GM21367 (cell line): Measurements from ENCODE around the gene NRM.
"Not testable (repeated sequence)": the region's sequence is repeated elsewhere in the genome, so short reads cannot be mapped to it uniquely, and the experiment has no call there.

ENCODE experiments used
- ATAC-seq: cut with Tn5 transposase; IDR thresholded peaks from one replicate; pipeline ENCODE4 v1.9.1; 2021; ENCODE audit not compliant: unreplicated experiment

Gene NRM

DNA sequence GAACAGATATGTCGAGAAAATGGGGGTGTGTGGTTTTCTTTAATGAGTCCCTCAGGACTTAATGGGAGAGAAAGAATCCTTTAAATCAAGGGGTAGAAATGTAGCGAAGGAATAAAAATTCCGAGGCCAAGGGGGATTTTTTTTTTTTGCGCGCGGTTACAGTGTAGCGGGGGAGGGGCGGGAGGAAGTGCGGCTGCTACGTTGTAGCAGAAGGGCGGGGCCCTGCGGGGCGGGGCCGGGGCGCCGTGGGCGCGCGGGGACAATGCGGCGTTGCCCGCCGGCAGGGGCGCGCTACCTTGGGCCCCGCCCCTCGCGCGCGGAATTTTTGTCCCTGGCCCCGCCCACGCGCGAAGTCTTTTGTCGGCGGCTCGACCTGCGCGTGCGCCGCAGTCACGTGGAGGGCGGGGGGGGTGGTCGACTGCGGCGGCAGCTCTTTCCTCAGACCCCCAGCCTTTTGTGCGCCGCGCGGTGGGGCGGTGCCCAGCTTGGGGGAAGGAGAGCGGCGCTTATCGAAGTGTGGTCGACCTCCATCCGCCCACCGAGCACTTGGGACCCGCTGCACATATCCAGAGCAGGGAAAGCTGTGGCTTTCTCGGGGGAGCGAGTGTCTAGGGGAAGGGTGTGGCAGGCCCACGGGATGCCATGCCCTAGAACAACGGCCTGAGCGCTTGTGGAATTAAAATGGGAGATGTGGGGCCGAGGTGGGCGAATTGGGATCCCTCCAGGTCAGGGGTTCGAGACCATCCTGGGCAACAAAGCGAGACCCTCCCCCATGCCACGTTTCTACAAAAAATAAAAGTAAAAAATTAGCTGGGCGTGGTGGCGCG lies 30.6 kb upstream of the NRM start:
- no peak for ATAC-seq

DNA sequence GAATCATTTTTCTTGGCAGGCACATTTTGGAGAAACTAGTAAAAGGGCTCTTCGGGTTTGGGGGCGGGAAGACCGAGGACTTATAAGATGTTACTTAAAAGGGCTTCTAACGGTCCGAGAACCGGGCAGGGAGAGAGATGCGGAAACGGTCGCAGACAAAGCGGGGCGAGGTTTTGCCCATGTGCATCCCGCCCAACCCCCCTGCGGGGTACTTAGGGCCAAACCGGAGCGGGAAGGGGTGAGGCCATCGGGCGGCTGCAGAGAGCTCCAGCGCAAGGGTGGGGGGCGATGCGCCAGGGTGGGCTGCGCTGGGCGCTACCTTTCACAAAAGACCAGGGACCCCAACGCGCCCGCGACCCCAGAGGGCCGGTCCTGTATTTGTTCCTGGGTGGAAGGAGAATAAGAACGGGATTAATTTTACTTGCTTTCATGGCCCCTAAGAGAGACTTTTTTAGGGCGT lies 30.0 kb upstream of the NRM start:
- ATAC-seq: no peak

DNA sequence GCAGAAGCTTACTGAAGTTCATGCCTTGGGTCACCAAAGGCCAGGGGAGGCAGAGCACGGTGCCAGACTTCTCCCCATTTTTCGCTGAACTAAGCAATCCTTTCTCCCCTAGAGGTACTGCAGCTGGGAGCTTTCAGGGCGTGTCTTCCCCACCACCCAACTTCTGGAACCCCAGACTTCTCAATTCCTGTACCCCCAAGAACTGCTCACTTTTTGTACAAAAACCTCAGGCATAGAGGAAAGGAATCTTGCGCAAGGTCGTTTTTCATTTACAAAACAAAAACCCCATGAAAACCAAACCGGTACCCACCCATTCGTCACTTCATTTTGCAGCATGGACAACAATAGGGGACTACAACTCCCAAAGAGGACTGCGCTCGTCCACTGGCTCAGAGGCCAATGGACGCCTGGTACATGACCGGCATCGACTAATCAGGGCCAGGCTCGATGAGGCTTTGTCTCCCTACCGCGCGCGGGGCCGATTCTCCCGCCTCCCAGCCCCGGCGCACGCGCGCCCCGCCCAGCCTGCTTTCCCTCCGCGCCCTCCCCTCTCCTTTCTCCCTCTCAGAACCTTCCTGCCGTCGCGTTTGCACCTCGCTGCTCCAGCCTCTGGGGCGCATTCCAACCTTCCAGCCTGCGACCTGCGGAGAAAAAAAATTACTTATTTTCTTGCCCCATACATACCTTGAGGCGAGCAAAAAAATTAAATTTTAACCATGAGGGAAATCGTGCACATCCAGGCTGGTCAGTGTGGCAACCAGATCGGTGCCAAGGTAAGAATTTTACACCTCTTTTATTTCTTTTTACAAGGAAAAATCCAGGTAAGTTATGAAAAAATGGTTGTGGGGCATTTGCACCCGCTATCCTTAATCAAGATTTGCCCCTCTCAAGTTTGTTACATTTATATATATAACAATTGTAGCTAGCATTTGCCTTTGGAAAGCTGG lies 29.3 kb upstream of the NRM start, which contains the start of gene TUBB:
TSS of gene TUBB (plus strand) at position 562 of the 947 bp plus-strand sequence. CDS start at position 717, 155 bp downstream.
- peak; percentile 39 for ATAC-seq

DNA sequence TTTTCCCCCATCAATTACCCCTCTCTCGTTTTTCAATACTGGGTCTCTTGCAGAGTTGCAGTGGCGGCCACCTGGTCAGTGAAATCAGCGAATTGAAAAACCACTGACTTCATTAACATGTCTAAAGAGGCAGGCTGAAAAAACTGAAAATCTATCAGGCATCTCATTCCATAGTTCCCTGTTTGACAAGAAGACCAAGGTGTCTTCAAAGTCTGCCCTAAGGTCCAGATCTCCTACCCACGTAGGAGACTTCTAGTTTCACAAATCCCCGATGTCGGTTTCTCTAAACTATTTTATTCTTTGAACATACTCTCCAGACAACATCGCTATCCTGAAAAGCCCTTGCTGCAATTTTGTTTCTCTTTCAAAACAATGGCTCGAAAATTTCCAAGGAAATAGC lies 28.6 kb upstream of the NRM start:
- ATAC-seq: no peak

DNA sequence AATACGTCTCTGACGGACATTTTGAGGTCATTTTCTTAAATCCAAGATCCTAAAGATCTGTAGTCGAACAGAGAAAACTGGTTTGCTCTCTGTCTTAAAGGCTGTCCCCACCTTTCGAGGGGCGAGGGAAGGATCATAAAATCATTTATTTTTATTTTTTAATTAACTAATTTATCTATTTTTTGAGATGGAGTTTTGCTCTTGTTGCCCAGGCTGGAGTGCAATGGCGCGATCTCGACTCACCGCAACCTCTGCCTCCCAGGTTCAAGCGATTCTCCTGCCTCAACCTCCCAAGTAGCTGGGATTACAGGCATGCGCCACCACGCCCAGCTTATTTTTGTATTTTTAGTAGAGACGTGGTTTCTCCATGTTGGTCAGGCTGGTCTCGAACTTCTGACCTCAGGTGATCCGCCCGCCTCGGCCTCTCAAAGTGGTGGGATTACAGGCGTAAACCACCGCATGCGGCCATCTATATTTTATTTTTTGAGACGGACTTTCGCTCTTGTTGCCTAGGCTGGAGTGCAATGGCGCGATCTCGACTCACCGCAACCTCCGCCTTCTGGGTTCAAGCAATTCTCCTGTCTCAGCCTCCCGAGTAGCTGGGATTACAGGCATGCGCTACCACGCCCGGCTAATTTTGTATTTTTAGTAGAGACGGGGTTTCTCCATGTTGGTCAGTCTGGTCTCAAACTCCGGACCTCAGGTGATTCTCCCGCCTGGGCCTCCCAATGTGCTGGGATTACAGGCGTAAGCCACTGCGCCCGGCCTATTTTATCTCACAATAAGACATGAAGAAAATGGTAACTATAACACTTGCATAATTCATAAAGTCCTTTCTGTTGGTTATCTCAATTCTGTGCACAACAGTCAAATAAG lies 27.3 kb upstream of the NRM start:
- not testable (repeated sequence) for ATAC-seq

DNA sequence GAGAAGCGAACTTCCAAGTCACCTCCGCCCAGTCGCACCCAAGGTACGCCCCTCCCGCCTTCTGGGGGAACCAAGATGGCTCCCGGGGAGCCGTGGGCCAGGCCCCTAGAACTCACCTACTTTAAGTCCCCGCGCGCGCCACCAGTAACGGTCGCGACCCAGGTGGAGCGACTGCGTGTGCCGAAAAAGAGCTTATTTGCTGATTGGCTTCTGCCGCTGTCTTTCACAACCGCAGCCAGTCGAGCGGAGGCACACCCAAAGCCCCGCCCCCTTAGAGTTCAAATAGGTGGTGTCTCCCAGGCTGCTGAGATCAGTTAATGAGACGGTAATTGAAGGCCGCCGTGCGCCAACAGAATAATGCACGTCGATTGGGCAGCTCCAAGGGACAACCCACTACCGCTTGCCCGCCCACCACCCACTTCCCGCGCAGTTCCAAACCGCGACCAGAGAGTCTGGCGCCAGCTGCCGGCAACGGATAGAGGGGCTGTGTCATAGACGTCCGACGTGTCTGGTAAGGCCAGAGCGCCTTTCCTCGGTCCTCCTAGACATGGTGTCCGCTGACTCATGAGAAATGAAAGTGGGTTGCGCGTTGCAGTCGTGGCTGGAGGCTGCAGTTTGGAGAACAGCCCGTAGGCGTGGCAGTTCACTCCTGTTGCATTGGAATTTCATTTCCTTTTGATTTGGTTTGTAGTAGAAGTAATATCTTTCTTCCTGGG lies 26.5 kb upstream of the NRM start, which contains the start of gene MDC1:
TSS of gene MDC1 (minus strand) at position 153 of the 716 bp plus-strand sequence. CDS start 2,106 bp downstream, outside the sequence.
- peak; percentile 54 for ATAC-seq

DNA sequence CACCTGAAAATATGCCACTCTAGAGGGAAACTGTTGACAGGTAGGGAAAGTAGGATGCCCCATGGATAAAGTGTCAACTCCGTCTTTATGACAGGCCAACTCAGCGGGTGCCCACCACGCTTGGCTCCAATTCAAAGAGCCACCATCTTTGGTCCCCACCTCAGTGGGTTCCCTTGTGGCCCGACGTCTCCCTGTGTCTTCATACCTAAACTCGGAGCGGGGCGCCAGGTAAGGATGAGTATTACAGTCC lies 26.0 kb upstream of the NRM start:
- no peak for ATAC-seq

DNA sequence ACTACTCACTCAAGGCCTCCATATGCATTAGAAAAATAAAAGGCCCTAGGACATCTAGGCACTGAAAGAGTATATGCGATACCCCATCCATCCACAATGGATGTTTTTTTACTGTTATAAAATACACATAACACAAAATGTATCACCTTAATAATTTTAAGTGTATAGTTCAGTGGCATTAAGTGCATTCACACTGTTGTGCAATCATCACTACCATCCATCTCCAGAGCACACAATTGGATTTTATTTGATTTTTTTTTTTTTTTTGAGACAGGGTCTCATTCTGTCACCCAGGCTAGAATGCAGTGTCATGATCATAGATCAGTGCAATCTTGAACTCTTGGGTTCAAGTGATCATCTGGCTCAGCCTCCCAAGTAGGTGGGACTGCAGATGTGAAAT lies 23.5 kb upstream of the NRM start:
- no peak for ATAC-seq

DNA sequence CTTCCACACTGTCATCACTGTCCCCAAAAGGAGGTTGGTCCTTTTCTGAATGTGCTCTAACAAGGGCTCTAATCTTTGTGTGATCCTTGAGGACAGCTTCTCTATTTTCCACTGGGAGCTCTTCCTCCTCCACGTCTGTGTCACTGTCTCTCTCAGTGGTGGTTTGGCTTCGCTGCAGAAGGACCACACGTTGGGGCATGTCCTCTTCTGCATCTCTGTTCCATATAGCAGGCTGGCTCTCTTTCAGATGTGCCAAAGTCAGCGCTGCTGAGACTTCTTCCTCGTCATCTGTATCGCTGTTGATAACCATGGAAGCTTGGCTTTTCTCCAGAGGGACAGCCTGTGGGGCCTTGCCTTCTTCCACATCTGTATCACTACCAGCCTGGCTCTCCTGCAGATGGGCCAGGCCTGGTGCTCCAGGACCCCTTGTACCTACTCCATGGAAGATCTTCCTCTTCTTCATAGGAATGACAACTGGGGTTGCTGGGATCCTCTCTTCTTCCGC lies 21.7 kb upstream of the NRM start:
- no peak for ATAC-seq

DNA sequence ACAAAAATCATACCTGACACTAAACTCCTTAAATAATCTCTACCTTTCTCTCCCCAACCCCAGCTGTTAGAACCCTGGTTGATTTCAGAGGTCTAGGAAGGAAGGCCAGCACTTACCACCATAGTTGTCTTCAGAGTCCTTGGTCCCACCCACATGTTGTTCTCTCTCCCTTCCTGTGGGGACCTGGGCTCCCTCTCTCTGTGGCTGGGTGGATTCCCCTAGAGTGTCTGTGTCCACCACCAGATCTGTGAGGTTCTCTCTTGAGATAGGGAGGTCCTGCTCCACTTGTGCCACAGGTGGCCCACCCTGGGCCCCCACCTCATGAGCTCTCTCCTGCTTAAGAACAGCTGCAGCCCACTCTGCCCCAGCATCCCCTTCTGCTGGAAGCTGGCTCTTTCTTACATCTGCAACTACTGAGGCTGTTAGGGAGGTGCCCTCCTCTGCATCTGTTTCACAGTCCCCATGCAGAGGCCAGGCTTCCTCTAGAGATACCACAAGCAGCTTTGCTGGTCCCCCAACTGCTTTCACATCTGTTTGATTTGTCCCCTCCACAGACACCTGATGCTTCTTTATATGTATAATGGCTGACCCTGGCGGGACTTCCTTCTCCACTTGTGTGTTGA lies 21.1 kb upstream of the NRM start:
- no peak for ATAC-seq

DNA sequence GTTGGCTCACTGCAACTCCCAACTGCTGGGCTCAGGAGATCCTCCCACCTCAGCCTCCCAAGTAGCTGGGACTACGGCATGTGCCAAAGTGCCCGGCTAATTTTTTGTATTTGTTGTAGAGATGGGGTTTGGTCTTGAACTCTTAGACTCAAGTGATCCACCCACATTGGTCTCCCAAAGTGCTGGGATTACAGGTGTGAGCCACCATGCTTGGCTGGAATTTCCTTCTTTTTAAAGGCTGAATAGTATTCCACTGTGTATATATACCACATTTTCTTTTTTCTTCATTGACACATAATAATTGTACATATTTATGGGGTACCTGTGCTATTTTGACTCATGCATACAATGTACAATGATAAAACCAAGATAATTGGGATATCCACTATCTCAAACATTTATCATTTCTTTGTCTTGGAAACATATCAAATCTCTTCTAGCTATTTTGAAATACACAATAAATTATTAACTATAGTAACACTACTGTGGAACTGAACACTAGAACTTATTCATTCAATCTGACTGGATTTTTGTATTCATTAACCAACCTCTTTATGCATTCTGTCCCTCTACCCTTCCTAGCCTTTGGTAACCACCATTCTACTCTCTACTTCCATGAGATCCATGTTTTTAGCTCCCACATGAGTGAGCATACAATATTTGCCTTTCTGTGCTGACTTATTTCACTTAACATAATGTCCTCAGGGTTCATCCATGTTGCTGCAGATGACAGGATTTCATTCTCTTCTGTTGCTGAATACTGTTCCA lies 18.5 kb upstream of the NRM start:
- ATAC-seq: no peak

DNA sequence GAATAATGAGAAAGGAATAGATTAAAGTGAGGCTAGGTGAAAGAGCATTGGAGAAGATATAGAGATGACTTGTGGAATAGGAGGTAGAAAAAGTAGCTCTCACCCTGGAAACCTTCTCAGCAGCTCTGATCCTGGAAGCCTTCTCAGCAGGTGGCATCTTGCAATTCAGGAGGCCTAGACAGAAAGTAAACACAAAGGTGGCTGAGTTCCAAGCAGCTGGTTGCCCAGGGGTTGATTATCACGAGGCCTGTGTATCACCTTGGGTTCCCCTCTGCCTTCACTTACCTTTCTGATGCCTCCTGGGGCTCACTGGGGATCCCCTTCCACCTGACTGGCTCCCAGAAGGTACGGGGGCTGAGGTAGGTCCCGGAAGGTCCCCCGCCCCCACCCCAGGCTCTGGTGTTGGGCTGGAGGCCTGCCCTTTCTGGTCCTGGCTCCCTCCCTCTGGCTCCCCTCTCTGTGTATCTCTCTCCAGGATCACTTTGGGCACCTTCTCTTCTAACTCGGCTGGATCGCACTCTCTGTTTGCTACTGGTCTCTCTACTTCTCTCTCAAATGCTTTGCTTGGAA lies 16.6 kb upstream of the NRM start:
- no peak for ATAC-seq

DNA sequence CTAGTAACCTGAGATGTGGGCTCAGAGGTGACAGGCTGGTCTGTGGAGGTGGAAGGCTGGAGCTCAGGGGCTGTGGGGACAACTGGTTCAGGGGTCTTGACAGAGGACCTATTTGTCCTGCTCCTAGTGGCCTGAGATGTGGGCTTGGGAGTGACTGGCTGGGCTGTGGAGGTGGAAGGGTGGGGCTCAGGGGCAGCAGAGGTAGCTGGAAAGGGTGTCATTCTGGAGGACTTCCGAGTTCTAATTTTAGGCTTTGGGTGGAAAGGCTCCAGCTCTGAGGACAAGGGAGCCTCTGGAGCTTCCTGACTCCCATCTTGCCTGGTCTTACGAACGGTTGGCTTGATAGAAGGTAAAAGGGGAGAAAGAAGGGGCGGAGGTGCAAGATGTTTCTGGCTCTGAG lies 14.8 kb upstream of the NRM start:
- ATAC-seq: no peak

DNA sequence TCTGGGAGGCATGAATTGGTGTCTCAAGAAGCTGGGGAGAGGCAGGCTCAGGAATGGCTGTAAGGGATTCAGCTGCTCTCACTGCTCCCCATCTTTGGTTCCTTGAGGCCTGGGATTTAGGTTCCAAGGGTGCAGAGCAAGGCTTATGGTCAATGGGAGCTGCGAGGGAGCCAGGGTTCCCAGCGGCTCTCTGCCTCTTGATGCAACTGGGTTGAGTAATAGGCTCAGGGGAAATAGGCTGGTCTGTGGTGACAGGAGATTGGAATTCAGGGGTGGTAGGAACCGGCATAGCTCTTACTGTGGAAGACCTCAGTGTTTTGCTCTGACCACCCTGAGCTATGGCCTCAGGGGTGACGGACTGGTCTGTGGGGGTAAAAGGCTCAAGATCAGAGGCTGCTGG lies 13.0 kb upstream of the NRM start:
- no peak for ATAC-seq

DNA sequence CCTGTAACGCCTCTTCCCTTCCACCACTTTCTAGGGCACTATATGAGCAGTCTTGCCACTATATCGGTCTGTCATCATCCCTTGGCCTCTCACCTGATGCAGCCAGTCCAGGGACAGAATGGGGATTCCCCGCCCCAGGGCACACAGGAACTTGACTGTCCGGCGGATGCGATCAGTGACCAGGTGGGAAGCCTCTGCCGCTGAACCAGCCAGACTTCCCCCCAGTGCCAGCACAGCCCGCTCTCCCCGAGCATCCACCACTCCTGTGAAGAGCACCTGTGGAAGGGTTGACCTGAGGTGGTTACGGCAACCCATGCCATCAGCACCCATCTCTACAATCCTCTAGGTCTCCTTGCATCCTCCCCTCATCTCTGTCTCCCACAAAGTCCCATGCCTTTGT lies 12.2 kb upstream of the NRM start:
- no peak for ATAC-seq

DNA sequence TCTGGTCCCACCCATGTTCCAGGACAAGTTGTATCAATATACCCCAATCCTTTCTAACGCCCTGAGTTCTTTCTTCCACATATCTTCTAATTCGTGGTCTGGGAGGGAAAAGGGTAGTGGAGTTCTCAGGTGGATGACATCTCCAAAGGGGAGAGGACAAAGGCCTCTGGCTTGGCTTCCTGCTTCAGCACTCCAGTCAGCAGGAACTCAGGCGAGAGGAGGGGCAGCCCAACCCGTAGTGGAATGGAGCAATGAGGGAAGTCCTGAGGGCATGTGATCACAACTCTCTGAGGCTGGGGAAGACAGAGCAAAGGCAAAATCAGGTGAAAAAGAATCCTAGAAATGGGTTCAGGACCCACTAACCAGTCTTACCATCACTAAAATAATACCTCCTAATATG lies 9.6 kb upstream of the NRM start:
- no peak for ATAC-seq

DNA sequence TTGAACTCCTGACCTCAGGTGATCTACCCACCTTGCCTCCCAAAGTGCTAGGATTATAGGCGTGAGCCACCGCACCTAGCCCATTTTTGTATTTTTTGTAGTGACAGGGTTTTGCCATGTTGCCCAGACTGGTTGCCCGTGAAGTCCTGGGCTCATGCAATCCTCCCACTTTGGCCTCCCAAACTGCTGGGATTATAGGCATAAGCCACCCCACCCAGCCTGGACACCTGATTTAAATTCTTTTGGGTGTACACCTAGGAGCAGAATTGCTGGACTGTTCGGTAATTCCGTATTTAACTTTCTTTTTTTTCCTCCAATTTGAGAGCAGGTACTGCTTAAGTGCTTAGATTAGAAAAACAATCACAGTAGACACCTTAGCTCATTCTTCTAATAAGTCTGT lies 5.6 kb upstream of the NRM start:
- ATAC-seq: no peak

DNA sequence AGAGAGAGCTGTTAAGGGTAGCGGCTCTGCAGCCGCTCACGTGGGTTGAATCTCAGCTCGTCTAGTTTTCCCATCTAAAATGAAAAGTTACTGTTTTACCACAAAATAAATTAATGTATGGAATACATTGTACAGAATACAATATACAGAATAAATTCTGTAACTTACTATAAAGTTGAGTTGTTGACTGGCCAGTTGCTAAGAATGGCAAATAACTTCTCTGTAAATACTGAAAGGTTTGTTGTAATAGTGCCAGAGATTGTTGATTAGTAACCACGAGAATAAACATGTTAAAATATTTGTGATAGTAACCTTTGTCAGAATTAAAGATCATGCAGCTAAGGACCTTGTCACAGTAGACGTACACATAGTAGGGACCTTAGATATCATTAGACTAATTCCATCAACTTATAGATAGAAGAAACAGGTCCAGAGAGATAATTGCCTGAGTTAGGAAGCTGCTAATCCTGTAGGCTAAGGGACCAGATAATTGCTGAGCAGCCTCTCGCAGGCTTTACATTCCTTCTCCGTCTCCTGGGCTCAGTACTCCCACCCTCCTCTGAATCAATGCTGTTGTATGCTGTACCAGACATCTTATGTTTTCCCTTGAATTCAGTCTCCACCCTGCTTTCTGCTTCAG lies 544 bp upstream of the NRM start:
- no peak for ATAC-seq
